BLaER1 treated with 17β-estradiol and CSF1 and Interleukin-3, amounts not matched to agents 10 nM and 100 nM (cell line): ENCODE data around the gene ZNF557.
A peak's percentile ranks its signal among the peaks of the same experiment; 100 is the strongest.

Experiments used
- H3K27ac ChIP-seq, 11 experiments: shearing (Covaris generic); formaldehyde crosslinking; 2 replicates each; pipeline ENCODE4 v1.8.1; 2022
- H3K27me3 ChIP-seq, 11 experiments: shearing (Covaris generic); formaldehyde crosslinking; 2 replicates each; pipeline ENCODE4 v1.8.1; 2022
- H3K36me3 ChIP-seq, 11 experiments: shearing (Covaris generic); formaldehyde crosslinking; 2 replicates each; pipeline ENCODE4 v1.8.1; 2022
- H3K4me1 ChIP-seq, 10 experiments: shearing (Covaris generic); formaldehyde crosslinking; 2 replicates each; pipeline ENCODE4 v1.8.1; 2022
- H3K4me2 ChIP-seq, 11 experiments: shearing (Covaris generic); formaldehyde crosslinking; 2 replicates each; pipeline ENCODE4 v1.8.1; 2022
- H3K4me3 ChIP-seq, 10 experiments: shearing (Covaris generic); formaldehyde crosslinking; 2 replicates each; pipeline ENCODE4 v1.8.1; 2022
- H3K9ac ChIP-seq, 11 experiments: shearing (Covaris generic); formaldehyde crosslinking; 2 replicates each; pipeline ENCODE4 v1.8.1; 2022
- H3K9me3 ChIP-seq, 11 experiments: shearing (Covaris generic); formaldehyde crosslinking; replicated peaks in 1 of 11; 2 replicates each; pipeline ENCODE4 v1.8.1; 2022
- H4K20me1 ChIP-seq, 11 experiments: shearing (Covaris generic); formaldehyde crosslinking; 2 replicates each; pipeline ENCODE4 v1.8.1; 2022
- Cebpa-rat ChIP-seq, 11 experiments: shearing (Covaris generic); IDR thresholded peaks; 2 replicates each; pipeline ENCODE4 v1.8.1; 2022

Gene ZNF557

GRCh38 chr19:7076151-7076550, 6.6 kb downstream of the ZNF557 start:
- H3K27ac ChIP-seq = no peak overlapping the region
- H3K36me3 ChIP-seq = peaks cover 99 to 100% (median 100%) of the 10 kb centered on the region in 11 experiments
- peaks cover 0 to 4% (median 0%) of the 10 kb centered on the region in 10 experiments; a peak in 6 of 20 replicates for H3K4me1 ChIP-seq
- peak overlapping the region in 2 of 10 experiments; percentile 10 to 28; a peak in 1 of 20 replicates for H3K4me3 ChIP-seq
- H3K27me3 ChIP-seq = no peaks in the 10 kb centered on the region
- TF ChIP-seq Cebpa-rat (IDR thresholded peaks at IDR 0.05) = no peak
- H3K9ac ChIP-seq = no peak overlapping the region
- peaks cover 0 to 7% (median 0%) of the 10 kb centered on the region in 11 experiments; a peak in 2 of 22 replicates for H4K20me1 ChIP-seq
- H3K9me3 ChIP-seq = peaks cover 61 to 86% (median 65%) of the 10 kb centered on the region in 11 experiments
- no peak overlapping the region for H3K4me2 ChIP-seq

- Histone ChIP-seq H3K27me3 (peaks cover 0 to 2% (median 0%) of the 10 kb centered on the region in 11 experiments; a peak in 1 of 22 replicates), H3K9me3 (peaks cover 80 to 98% (median 83%) of the 10 kb centered on the region in 11 experiments), H3K4me3 (peak overlapping the region in 8 of 10 experiments; percentile 5 to 40 (median 24); a peak in 10 of 20 replicates), H4K20me1 (no peaks in the 10 kb centered on the region), H3K9ac (no peak overlapping the region), H3K36me3 (peaks cover 100% of the 10 kb centered on the region in 11 experiments), H3K4me2 (no peak overlapping the region), H3K4me1 (no peaks in the 10 kb centered on the region), H3K27ac (no peak overlapping the region)
- no peak for TF ChIP-seq Cebpa-rat (IDR thresholded peaks at IDR 0.05)
Observed at GRCh38 chr19:7078008-7078407, 8.5 kb downstream of the ZNF557 start.

DNA sequence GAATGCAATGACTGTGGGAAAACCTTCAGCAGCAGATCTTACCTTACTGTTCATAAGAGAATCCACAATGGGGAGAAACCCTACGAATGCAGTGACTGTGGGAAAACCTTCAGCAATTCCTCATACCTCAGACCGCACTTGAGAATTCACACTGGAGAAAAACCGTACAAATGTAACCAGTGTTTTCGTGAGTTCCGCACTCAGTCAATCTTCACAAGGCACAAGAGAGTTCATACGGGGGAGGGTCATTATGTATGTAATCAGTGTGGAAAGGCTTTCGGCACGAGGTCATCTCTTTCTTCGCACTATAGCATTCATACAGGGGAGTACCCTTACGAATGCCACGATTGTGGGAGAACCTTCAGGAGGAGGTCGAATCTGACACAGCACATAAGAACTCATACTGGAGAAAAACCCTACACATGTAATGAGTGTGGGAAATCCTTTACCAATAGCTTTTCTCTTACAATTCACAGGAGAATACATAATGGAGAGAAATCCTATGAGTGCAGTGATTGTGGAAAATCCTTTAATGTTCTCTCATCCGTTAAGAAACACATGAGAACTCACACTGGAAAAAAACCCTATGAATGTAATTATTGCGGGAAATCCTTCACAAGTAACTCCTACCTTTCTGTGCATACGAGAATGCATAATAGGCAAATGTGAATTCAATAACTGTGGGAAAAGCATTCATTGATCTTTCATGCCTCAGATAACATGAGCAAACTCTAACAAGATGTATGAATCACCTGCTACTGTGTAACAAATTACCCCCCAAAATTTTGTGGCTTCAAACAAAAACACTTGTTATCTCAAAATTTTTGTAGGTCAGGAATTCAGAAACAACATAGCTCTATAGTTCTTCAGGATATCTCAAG, 13.8 kb downstream of the ZNF557 start:
- H3K27ac ChIP-seq = no peak overlapping the region
- H3K27me3 ChIP-seq = peaks cover 0 to 9% (median 0%) of the 10 kb centered on the region in 11 experiments; a peak in 4 of 22 replicates
- H3K4me1 ChIP-seq = no peaks in the 10 kb centered on the region
- H3K4me3 ChIP-seq = peak overlapping the region; percentile 15 to 59 (median 40); a peak in 19 of 20 replicates
- TF ChIP-seq Cebpa-rat (IDR thresholded peaks at IDR 0.05) = no peak
- H3K4me2 ChIP-seq = no peak overlapping the region
- no peak overlapping the region for H3K9ac ChIP-seq
- H4K20me1 ChIP-seq = no peaks in the 10 kb centered on the region
- peaks cover 98 to 100% (median 100%) of the 10 kb centered on the region in 11 experiments for H3K36me3 ChIP-seq
- H3K9me3 ChIP-seq = peaks cover 100% of the 10 kb centered on the region in 11 experiments

DNA sequence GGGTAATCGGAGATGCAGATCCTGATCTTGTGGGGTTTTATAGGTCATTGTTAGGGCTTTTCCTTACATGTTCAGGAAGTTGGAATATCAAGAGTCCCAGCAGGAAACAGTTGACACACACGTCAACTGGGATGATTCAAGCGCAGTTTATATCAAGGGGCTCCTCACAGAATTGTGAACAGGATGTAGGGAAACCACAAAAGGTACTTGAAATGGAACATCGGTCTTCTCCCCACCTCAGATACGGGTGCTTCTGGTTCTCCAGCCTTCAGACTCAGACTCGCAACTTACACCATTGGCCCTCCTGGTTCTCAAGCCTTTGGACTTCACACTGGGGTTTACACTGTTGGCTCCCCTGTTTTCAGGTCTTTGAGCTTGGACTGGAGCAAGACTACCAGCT, 19.5 kb downstream of the ZNF557 start:
- no peak overlapping the region for H3K9ac ChIP-seq
- no peak overlapping the region for H3K4me2 ChIP-seq
- H3K4me1 ChIP-seq = peaks cover 0 to 5% (median 0%) of the 10 kb centered on the region in 10 experiments; a peak in 1 of 20 replicates
- H3K27ac ChIP-seq = no peak overlapping the region
- no peaks in the 10 kb centered on the region for H4K20me1 ChIP-seq
- peaks cover 67 to 89% (median 85%) of the 10 kb centered on the region in 11 experiments for H3K36me3 ChIP-seq
- peak overlapping the region in 1 of 10 experiments; percentile 11; a peak in 1 of 20 replicates for H3K4me3 ChIP-seq
- H3K9me3 ChIP-seq = peaks cover 99 to 100% (median 100%) of the 10 kb centered on the region in 11 experiments
- TF ChIP-seq Cebpa-rat (IDR thresholded peaks at IDR 0.05) = no peak
- H3K27me3 ChIP-seq = peaks cover 0 to 3% (median 0%) of the 10 kb centered on the region in 11 experiments; a peak in 3 of 22 replicates

GRCh38 chr19:7098096-7098495, 28.6 kb downstream of the ZNF557 start:
- Histone ChIP-seq H3K4me1 (peaks cover 6 to 36% (median 28%) of the 10 kb centered on the region in 10 experiments; a peak in 19 of 20 replicates), H3K4me3 (peak overlapping the region; percentile 53 to 69 (median 64); a peak in 17 of 20 replicates), H4K20me1 (no peaks in the 10 kb centered on the region), H3K27me3 (no peaks in the 10 kb centered on the region), H3K9me3 (peaks cover 51 to 53% (median 52%) of the 10 kb centered on the region in 11 experiments), H3K9ac (peak overlapping the region in 10 of 11 experiments; percentile 77 to 92 (median 87); a peak in 18 of 22 replicates), H3K27ac (peak overlapping the region in 8 of 11 experiments; percentile 81 to 95 (median 91); a peak in 14 of 22 replicates), H3K36me3 (peaks cover 10 to 29% (median 25%) of the 10 kb centered on the region in 11 experiments; a peak in 18 of 22 replicates), H3K4me2 (peak overlapping the region; percentile 68 to 93 (median 77); a peak in 21 of 22 replicates)
- no peak for TF ChIP-seq Cebpa-rat (IDR thresholded peaks at IDR 0.05)

GRCh38 chr19:7098701-7099596, 29.4 kb downstream of the ZNF557 start:
- Histone ChIP-seq H3K27ac (peak overlapping the region; percentile 81 to 95 (median 91)), H3K4me3 (peak overlapping the region; percentile 53 to 69 (median 64)), H3K4me1 (peaks cover 13 to 42% (median 28%) of the 10 kb centered on the region in 10 experiments), H3K9ac (peak overlapping the region; percentile 77 to 92 (median 88)), H3K36me3 (peaks cover 5 to 25% (median 21%) of the 10 kb centered on the region in 11 experiments; a peak in 18 of 22 replicates), H4K20me1 (no peaks in the 10 kb centered on the region), H3K4me2 (peak overlapping the region; percentile 68 to 93 (median 81)), H3K27me3 (no peaks in the 10 kb centered on the region), H3K9me3 (peaks cover 42 to 44% (median 43%) of the 10 kb centered on the region in 11 experiments)
- TF ChIP-seq Cebpa-rat (IDR thresholded peaks at IDR 0.05) = no peak

DNA sequence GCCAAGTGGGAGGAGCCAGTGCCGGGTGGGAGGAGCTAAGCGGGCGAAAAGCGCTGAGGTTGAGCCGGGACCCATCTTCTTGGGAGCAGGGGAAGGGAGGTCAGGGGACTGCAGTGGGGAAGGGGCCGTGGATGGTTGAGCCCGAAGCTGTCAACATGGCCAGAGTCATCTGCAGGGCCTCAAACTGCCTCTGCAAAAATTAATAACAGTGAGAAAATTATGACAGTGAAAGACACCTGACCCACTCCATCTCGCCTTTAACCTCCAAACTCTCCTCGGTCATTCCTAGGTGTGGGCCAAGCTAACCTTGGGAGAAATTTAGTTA, 30.1 kb downstream of the ZNF557 start:
- no peak for TF ChIP-seq Cebpa-rat (IDR thresholded peaks at IDR 0.05)
- H3K9me3 ChIP-seq = peaks cover 36 to 38% (median 37%) of the 10 kb centered on the region in 11 experiments
- H3K4me3 ChIP-seq = peak overlapping the region; percentile 53 to 69 (median 64)
- peaks cover 0 to 5% (median 0%) of the 10 kb centered on the region in 11 experiments; a peak in 3 of 22 replicates for H4K20me1 ChIP-seq
- peak overlapping the region in 10 of 11 experiments; percentile 81 to 95 (median 91); a peak in 21 of 22 replicates for H3K27ac ChIP-seq
- H3K36me3 ChIP-seq = peaks cover 5 to 20% (median 17%) of the 10 kb centered on the region in 11 experiments; a peak in 18 of 22 replicates
- H3K4me2 ChIP-seq = peak overlapping the region; percentile 68 to 93 (median 81)
- peak overlapping the region; percentile 77 to 92 (median 88) for H3K9ac ChIP-seq
- no peaks in the 10 kb centered on the region for H3K27me3 ChIP-seq
- H3K4me1 ChIP-seq = peaks cover 19 to 48% (median 31%) of the 10 kb centered on the region in 10 experiments
